Endothelial cell of umbilical vein (primary cell): ENCODE data around the gene COL26A1.

Experiments used
- CTCF ChIP-seq, 2 donors: IDR thresholded peaks; 1 replicate in 1 of 2; 2 replicates in 1 of 2; pipeline ENCODE4 v1.5.1; 2011; ENCODE audit warnings: low read length in 2 of 2, mild to moderate bottlenecking in 2 of 2, moderate library complexity in 2 of 2, control low read depth in 1 of 2, inconsistent platforms in 1 of 2, low read depth in 1 of 2; ENCODE audit not compliant: insufficient read depth in 1 of 2; ENCODE audit errors: extremely low read depth in 1 of 2
- EZH2 ChIP-seq: IDR thresholded peaks from 2 replicates; pipeline ENCODE4 v1.6.1; 2012; ENCODE audit warnings: borderline replicate concordance, low read depth, mild to moderate bottlenecking, moderate library complexity, low read length, inconsistent platforms; ENCODE audit not compliant: severe bottlenecking
- GATA2 ChIP-seq: IDR thresholded peaks from 2 replicates; pipeline ENCODE4 v1.7.0; 2011; ENCODE audit warnings: low read depth, mild to moderate bottlenecking, moderate library complexity, mixed read lengths, low read length; ENCODE audit not compliant: insufficient read length, insufficient read depth
- MYC ChIP-seq: IDR thresholded peaks from one replicate; pipeline ENCODE4 v1.6.1; 2011; ENCODE audit warnings: mild to moderate bottlenecking, low read depth, low read length
- POLR2A ChIP-seq: IDR thresholded peaks from 2 replicates; pipeline ENCODE4 v1.6.1; 2012; ENCODE audit warnings: low read depth, mild to moderate bottlenecking, control low read depth, low read length
- POLR2AphosphoS5 ChIP-seq: IDR thresholded peaks from 2 replicates; pipeline ENCODE4 v1.6.1; 2012; ENCODE audit warnings: low read depth, mild to moderate bottlenecking, control low read depth, low read length, moderate library complexity; ENCODE audit not compliant: insufficient read depth

- no peak for TF ChIP-seq CTCF (IDR thresholded peaks at IDR 0.05; ENCODE audit: extremely low read depth in 1 of 2, insufficient read depth in 1 of 2, low read depth in 1 of 2, low read length in 2 of 2)
- no peak for TF ChIP-seq POLR2AphosphoS5
- TF ChIP-seq GATA2: no peak
- TF ChIP-seq POLR2A: no peak
- TF ChIP-seq MYC: no peak
- no peak for TF ChIP-seq EZH2
Observed at GRCh38 chr7:101494602-101495329, 132.1 kb downstream of the COL26A1 start.
